ENCODE measurements around the gene RAPGEF5. TPM values are rescaled to one million over a fixed set of nuclear protein-coding genes. Genes with fewer than 3 reads are reported as not detected.

Gene RAPGEF5
- total RNA-seq, 2 donors from 2014 or later = 16.7 to 23.2 TPM

DNA sequence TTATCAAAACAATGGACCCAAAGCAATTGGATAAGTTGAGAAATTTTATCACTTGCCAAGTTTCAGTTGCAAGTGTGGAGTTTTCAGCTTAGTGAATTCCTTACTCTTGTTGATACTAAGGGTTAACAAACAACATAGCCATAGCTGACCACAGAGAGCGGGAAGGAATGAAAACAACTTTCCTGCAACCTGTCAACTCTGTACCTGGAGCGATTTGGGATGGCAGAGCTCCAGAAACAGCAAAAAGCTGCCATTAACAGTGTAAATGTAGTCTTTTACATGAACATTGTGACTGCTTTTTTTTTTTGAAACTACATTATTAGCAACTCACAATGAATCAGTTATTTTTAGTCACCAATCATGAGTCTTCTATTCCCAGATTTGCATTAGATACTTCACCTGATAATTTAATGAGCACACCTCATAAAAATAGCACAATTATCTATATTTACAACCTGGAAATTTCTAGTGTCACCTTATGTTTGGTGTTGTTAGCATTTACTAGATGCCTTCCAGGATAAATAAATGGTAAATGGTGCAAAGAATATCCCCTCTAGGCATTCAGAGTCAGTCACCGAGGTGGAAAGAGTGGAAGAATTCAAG is 47.6 kb upstream of the RAPGEF5 start:
- Histone ChIP-seq H3K27me3 (ENCODE audit: control insufficient read depth, insufficient read depth, low read length, poor library complexity, severe bottlenecking) (no peaks in the 10 kb centered on the region), H3K9me3 (ENCODE audit: control insufficient read depth, low read length) (peaks cover 9% of the 10 kb centered on the region), H3K36me3 (ENCODE audit: control insufficient read depth, insufficient read depth, low read length) (no peaks in the 10 kb centered on the region), H3K27ac (ENCODE audit: low read depth, low read length) (no peak overlapping the region), H3K9ac (ENCODE audit: extremely low read depth, low read length, poor library complexity, severe bottlenecking) (no peak overlapping the region), H3K4me1 (ENCODE audit: control insufficient read depth, insufficient read depth, low read length) (no peaks in the 10 kb centered on the region), H3K4me3 (ENCODE audit: low read length) (peak overlapping the region; percentile 5)
- no peak overlapping the region for H3K27ac Mint-ChIP-seq
- H3K4me1 Mint-ChIP-seq = peaks cover 20% of the 10 kb centered on the region
- H3K4me3 Mint-ChIP-seq = no peak overlapping the region
- TF ChIP-seq, protein P1, sequence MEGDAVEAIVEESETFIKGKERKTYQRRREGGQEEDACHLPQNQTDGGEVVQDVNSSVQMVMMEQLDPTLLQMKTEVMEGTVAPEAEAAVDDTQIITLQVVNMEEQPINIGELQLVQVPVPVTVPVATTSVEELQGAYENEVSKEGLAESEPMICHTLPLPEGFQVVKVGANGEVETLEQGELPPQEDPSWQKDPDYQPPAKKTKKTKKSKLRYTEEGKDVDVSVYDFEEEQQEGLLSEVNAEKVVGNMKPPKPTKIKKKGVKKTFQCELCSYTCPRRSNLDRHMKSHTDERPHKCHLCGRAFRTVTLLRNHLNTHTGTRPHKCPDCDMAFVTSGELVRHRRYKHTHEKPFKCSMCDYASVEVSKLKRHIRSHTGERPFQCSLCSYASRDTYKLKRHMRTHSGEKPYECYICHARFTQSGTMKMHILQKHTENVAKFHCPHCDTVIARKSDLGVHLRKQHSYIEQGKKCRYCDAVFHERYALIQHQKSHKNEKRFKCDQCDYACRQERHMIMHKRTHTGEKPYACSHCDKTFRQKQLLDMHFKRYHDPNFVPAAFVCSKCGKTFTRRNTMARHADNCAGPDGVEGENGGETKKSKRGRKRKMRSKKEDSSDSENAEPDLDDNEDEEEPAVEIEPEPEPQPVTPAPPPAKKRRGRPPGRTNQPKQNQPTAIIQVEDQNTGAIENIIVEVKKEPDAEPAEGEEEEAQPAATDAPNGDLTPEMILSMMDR (conservative IDR thresholded peaks at IDR 0.05) = no peak
- no peaks in the 10 kb centered on the region for H3K27me3 Mint-ChIP-seq (ENCODE audit: insufficient read depth)
- H3K9me3 Mint-ChIP-seq = no peaks in the 10 kb centered on the region
- no peaks in the 10 kb centered on the region for H3K36me3 Mint-ChIP-seq (ENCODE audit: low read depth)
- no peak for DNase-seq
- 94 to 100% methylated on average over 3 of the region's 3 CpGs for WGBS, 2 experiments (ENCODE audit: insufficient coverage in 1 of 2, insufficient read length in 1 of 2)

DNA sequence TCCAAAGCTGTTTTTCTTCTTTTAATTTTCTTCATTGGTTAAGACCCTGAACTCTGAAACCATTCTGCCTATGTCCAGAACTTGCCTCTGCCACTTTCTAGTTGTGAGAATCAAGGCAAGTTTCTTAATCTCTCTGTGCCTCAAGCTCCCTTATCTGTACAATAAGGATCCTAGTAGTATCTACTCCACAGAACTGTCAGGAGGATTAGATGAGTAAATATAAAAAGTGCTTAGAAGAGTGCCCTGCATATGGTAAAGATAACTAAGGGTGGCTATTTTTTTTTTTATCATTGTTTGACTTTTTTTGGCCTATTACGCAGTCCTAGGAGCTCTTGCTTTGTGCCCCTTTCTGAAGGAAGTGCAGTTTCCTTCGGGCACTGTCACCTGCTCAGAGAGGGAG is 46.4 kb upstream of the RAPGEF5 start:
- no peak overlapping the region for H3K4me3 Mint-ChIP-seq
- H3K36me3 Mint-ChIP-seq (ENCODE audit: low read depth) = no peaks in the 10 kb centered on the region
- H3K27me3 Mint-ChIP-seq (ENCODE audit: insufficient read depth) = no peaks in the 10 kb centered on the region
- H3K9me3 ChIP-seq (ENCODE audit: control insufficient read depth, low read length) = peaks cover 9% of the 10 kb centered on the region
- no peak overlapping the region for H3K27ac Mint-ChIP-seq
- TF ChIP-seq, protein P1 (conservative IDR thresholded peaks at IDR 0.05) = no peak
- H3K36me3 ChIP-seq (ENCODE audit: control insufficient read depth, insufficient read depth, low read length) = no peaks in the 10 kb centered on the region
- H3K27ac ChIP-seq (ENCODE audit: low read depth, low read length) = no peak overlapping the region
- WGBS, 2 experiments (ENCODE audit: insufficient coverage in 1 of 2, insufficient read length in 1 of 2) = 99% methylated on average over 2 of the region's 2 CpGs; no CpG with 5 or more reads in 1 of the 2 experiments
- no peak overlapping the region for H3K4me3 ChIP-seq (ENCODE audit: low read length)
- H3K9me3 Mint-ChIP-seq = no peaks in the 10 kb centered on the region
- peaks cover 19% of the 10 kb centered on the region for H3K4me1 Mint-ChIP-seq
- H3K9ac ChIP-seq (ENCODE audit: extremely low read depth, low read length, poor library complexity, severe bottlenecking) = no peak overlapping the region
- no peak for DNase-seq
- H3K4me1 ChIP-seq (ENCODE audit: control insufficient read depth, insufficient read depth, low read length) = no peaks in the 10 kb centered on the region
- H3K27me3 ChIP-seq (ENCODE audit: control insufficient read depth, insufficient read depth, low read length, poor library complexity, severe bottlenecking) = no peaks in the 10 kb centered on the region

DNA sequence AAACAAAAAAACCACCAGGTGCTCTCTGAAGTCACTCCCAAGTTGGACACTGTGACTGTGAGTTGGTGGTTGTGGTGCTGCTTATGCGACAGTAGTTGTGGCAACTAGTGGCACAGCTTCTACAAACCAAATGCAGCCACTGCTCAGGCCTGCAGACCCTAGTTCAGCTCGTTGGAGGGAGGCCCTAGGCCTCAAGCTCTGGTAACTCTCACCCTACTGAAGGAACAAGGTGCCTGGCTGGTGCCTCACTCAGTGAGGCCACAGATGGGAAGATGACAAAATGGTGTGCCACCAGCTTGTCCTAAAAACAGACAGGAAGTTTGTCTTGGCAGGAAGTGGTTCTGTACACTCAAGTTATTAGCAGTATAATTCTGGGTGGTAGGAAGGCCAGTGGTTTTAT is 45.3 kb upstream of the RAPGEF5 start:
- TF ChIP-seq, protein P1 (conservative IDR thresholded peaks at IDR 0.05) = no peak
- H3K4me1 Mint-ChIP-seq = peaks cover 19% of the 10 kb centered on the region
- no peaks in the 10 kb centered on the region for H3K27me3 Mint-ChIP-seq (ENCODE audit: insufficient read depth)
- no peak overlapping the region for H3K4me3 Mint-ChIP-seq
- Histone ChIP-seq H3K36me3 (ENCODE audit: control insufficient read depth, insufficient read depth, low read length) (no peaks in the 10 kb centered on the region), H3K9ac (ENCODE audit: extremely low read depth, low read length, poor library complexity, severe bottlenecking) (no peak overlapping the region), H3K27me3 (ENCODE audit: control insufficient read depth, insufficient read depth, low read length, poor library complexity, severe bottlenecking) (no peaks in the 10 kb centered on the region), H3K4me3 (ENCODE audit: low read length) (no peak overlapping the region), H3K27ac (ENCODE audit: low read depth, low read length) (no peak overlapping the region), H3K4me1 (ENCODE audit: control insufficient read depth, insufficient read depth, low read length) (no peaks in the 10 kb centered on the region), H3K9me3 (ENCODE audit: control insufficient read depth, low read length) (peaks cover 9% of the 10 kb centered on the region)
- DNase-seq = no peak
- 88 to 93% methylated on average over 2 of the region's 2 CpGs for WGBS, 2 experiments (ENCODE audit: insufficient coverage in 1 of 2, insufficient read length in 1 of 2)
- no peaks in the 10 kb centered on the region for H3K9me3 Mint-ChIP-seq
- no peak overlapping the region for H3K27ac Mint-ChIP-seq
- no peaks in the 10 kb centered on the region for H3K36me3 Mint-ChIP-seq (ENCODE audit: low read depth)
